Measurements from ENCODE around the gene RBBP8NL. TPM values are rescaled to one million over a fixed set of nuclear protein-coding genes. Genes with fewer than 3 reads are reported as not detected.

RBBP8NL gene
- total and polyA plus RNA-seq, 2 donors (not counting 3 experiments of a cell fraction or from before 2014, with no cell fraction given), result not detected

GRCh38 chr20:62391165-62392076, 35.9 kb downstream of the RBBP8NL start:
- H3K9ac ChIP-seq (replicated peaks; ENCODE audit: extremely low read depth, insufficient read depth, low read length), result no peak overlapping the region
- peaks cover 29% of the 10 kb centered on the region for H3K79me2 ChIP-seq (ENCODE audit: control insufficient read depth, insufficient read depth, low read length)
- peaks cover 12 to 21% of the 10 kb centered on the region in 2 experiments for H3K36me3 ChIP-seq (ENCODE audit: control insufficient read depth in 2 of 2, extremely low read depth in 1 of 2, insufficient read depth in 2 of 2, low read length in 2 of 2)
- no peak overlapping the region for H3K4me3 ChIP-seq (replicated peaks in 1 of 3; ENCODE audit: insufficient read depth in 1 of 3, low read depth in 1 of 3, low read length in 3 of 3)
- TF ChIP-seq EZH2 (IDR thresholded peaks at IDR 0.05; ENCODE audit: borderline replicate concordance, low read depth, low read length, severe bottlenecking), result no peak
- TF ChIP-seq FOS (IDR thresholded peaks at IDR 0.05; ENCODE audit: borderline replicate concordance, insufficient read depth, low read length), result no peak
- TF ChIP-seq POLR2AphosphoS5 (IDR thresholded peaks at IDR 0.05; ENCODE audit: insufficient read depth, low read depth, low read length), result no peak
- no peak for TF ChIP-seq POLR2A (IDR thresholded peaks at IDR 0.05; ENCODE audit: low read depth, low read length)
- no peak for TF ChIP-seq JUN (IDR thresholded peaks at IDR 0.05; ENCODE audit: borderline replicate concordance, insufficient read depth, insufficient read length, low read depth)
- TF ChIP-seq MAX (IDR thresholded peaks at IDR 0.05; ENCODE audit: insufficient read depth, insufficient read length), result no peak
- no peak for TF ChIP-seq GATA2 (IDR thresholded peaks at IDR 0.05; ENCODE audit: insufficient read depth, insufficient read length, low read depth, low read length)
- no peak for TF ChIP-seq CTCF (IDR thresholded peaks at IDR 0.05; ENCODE audit: extremely low read depth in 1 of 2, insufficient read depth in 1 of 2, low read depth in 1 of 2, low read length in 2 of 2)
- no peak for TF ChIP-seq MYC (IDR thresholded peaks at IDR 0.05; ENCODE audit: low read depth, low read length)
- BruUV-seq (replicated peaks), result no TSS peak
- ChIA-PET CTCF (interaction anchor here (0.8 to 1.1 kb wide), 2 partner anchors 16 to 89 kb away, joined by 3 to 4 read pairs; no protein-coding TSS in a partner anchor), POLR2A (no interaction called here)
- no peak for FAIRE-seq
- no peaks in the 10 kb centered on the region for H3K9me3 ChIP-seq (replicated peaks; ENCODE audit: control insufficient read depth, insufficient read depth, low read length)
- no peaks in the 10 kb centered on the region for H4K20me1 ChIP-seq (replicated peaks; ENCODE audit: control insufficient read depth, extremely low read depth, insufficient read depth, low read length)
- H3K27me3 ChIP-seq (ENCODE audit: control insufficient read depth in 2 of 2, insufficient read depth in 2 of 2, low read length in 2 of 2), result no peaks in the 10 kb centered on the region
- H3K4me2 ChIP-seq (ENCODE audit: insufficient read depth, low read length), result no peak overlapping the region
- dilution Hi-C loops (cut with MboI; ENCODE audit: extremely low pct_ligation_motif_present, low sequenced_read_pairs) (no loop called here), intact Hi-C loops (cut with micrococcal nuclease) (no loop called here)
- H3K4me1 ChIP-seq (ENCODE audit: control insufficient read depth, extremely low read depth, insufficient read depth, low read length), result peaks cover 15% of the 10 kb centered on the region
- DNase-seq (ENCODE audit: low read depth, low spot score), result no peak
- H3K27ac ChIP-seq (ENCODE audit: insufficient read depth, low read depth, low read length), result no peak overlapping the region
- H3K9me1 ChIP-seq (replicated peaks; ENCODE audit: control insufficient read depth, extremely low read depth, insufficient read depth, low read length), result no peaks in the 10 kb centered on the region
- no peak overlapping the region for H2AFZ ChIP-seq (ENCODE audit: low read depth, low read length)
